Endodermal cell (in vitro differentiated cells): Measurements from ENCODE around the gene FAM72B. TPM values are rescaled to one million over a fixed set of nuclear protein-coding genes. Genes with fewer than 3 reads are reported as not detected.
"Not testable (repeated sequence)": the region's sequence is repeated elsewhere in the genome, so short reads cannot be mapped to it uniquely, and the experiment has no call there.

Experiments
- DNase-seq: peaks from one replicate; pipeline ENCODE4 v3.0.0-alpha.2; 2017
- H3K27ac ChIP-seq: 2 replicates; pipeline ENCODE4 v1.5.1; 2013; ENCODE audit warnings: mild to moderate bottlenecking, low read depth, low read length, moderate library complexity
- H3K27me3 ChIP-seq: 2 replicates; pipeline ENCODE4 v1.6.1; 2013; ENCODE audit warnings: mild to moderate bottlenecking, low read length, moderate library complexity; ENCODE audit not compliant: insufficient read depth, control insufficient read depth, poor library complexity, severe bottlenecking
- H3K36me3 ChIP-seq: 2 replicates; pipeline ENCODE4 v1.7.0; 2013; ENCODE audit warnings: mild to moderate bottlenecking, low read length, moderate library complexity; ENCODE audit not compliant: control insufficient read depth, insufficient read depth
- H3K4me1 ChIP-seq: one replicate; pipeline ENCODE4 v1.7.0; 2013; ENCODE audit warnings: low read length; ENCODE audit not compliant: control insufficient read depth, insufficient read depth
- H3K4me3 ChIP-seq: 2 replicates; pipeline ENCODE4 v1.5.1; 2013; ENCODE audit warnings: mild to moderate bottlenecking, low read length, moderate library complexity
- H3K9ac ChIP-seq: 2 replicates; pipeline ENCODE4 v1.6.1; 2013; ENCODE audit warnings: mild to moderate bottlenecking, low read length, moderate library complexity; ENCODE audit not compliant: poor library complexity, severe bottlenecking; ENCODE audit errors: extremely low read depth
- H3K9me3 ChIP-seq: 2 replicates; pipeline ENCODE4 v1.6.1; 2013; ENCODE audit warnings: mild to moderate bottlenecking, low read length, moderate library complexity; ENCODE audit not compliant: control insufficient read depth
- H3K27ac Mint-ChIP-seq: 2 replicates; pipeline ENCODE4 v1.8.0; 2020; ENCODE audit warnings: mixed read lengths
- H3K27me3 Mint-ChIP-seq: 2 replicates; pipeline ENCODE4 v1.8.0; 2021; ENCODE audit warnings: mild to moderate bottlenecking, mixed read lengths; ENCODE audit not compliant: insufficient read depth
- H3K36me3 Mint-ChIP-seq: 2 replicates; pipeline ENCODE4 v1.8.0; 2020; ENCODE audit warnings: low read depth, mixed read lengths
- H3K4me1 Mint-ChIP-seq: 2 replicates; pipeline ENCODE4 v1.8.0; 2020; ENCODE audit warnings: mixed read lengths
- H3K4me3 Mint-ChIP-seq: 2 replicates; pipeline ENCODE4 v1.8.0; 2020; ENCODE audit warnings: mild to moderate bottlenecking, moderate library complexity, mixed read lengths
- H3K9me3 Mint-ChIP-seq: 2 replicates; pipeline ENCODE4 v1.8.0; 2020; ENCODE audit warnings: mild to moderate bottlenecking, mixed read lengths
- WGBS, 2 experiments: methylation state at CpG; one replicate each; pipeline versions ENCODE4 v1.1.5 to v1.1.7; 2013; ENCODE audit warnings: missing lambda C conversion rate in 2 of 2, mixed read lengths in 1 of 2; ENCODE audit not compliant: insufficient coverage in 1 of 2, insufficient read length in 1 of 2; 5-methylcytosine and 5-hydroxymethylcytosine counted together
- total RNA-seq, 2 donors: library from RNA; stranded (reverse); fragmentation: NEBNext Ultra II Directional in 1 of 2; extraction: Animal tissue kit (Norgen Biotek cat#: 25700) in 1 of 2; gene quantifications; 2 replicates in 1 of 2; 3 replicates in 1 of 2; pipeline ENCODE4 v1.2.1, GENCODE V29; 2021

Gene FAM72B
- total RNA-seq, 2 donors from 2014 or later: 7.0 to 14.1 TPM

GRCh38 chr1:121200232-121200631, 16.1 kb upstream of the FAM72B start:
- H3K27ac ChIP-seq, H3K27ac Mint-ChIP-seq, H3K9me3 Mint-ChIP-seq, H3K27me3 ChIP-seq, H3K27me3 Mint-ChIP-seq, H3K4me1 ChIP-seq, H3K4me3 ChIP-seq, H3K9me3 ChIP-seq, H3K4me1 Mint-ChIP-seq, H3K9ac ChIP-seq, DNase-seq, H3K36me3 ChIP-seq, H3K4me3 Mint-ChIP-seq, H3K36me3 Mint-ChIP-seq: not testable (repeated sequence)
- WGBS, 2 experiments: no CpG with 5 or more reads among the region's 1 CpG

DNA sequence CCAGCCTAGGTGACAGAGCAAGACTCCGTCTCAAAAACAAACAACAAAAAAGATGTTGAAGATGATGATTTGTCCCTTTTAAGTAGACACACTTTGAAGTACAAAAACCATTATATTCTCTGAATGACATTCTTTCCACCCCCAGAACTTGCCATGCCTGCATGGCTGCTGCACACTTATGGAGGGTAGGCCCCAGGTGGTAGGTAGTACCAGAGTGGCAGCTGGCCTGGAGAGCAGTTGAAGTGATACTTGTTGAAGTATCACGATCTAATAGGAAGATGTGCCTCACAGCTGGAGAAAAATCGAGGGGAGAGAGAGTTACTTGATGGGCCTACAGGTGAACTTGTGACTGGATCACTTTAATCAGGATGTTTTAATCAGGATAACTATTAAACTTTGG, 15.6 kb upstream of the FAM72B start:
- no CpG with 5 or more reads among the region's 3 CpGs for WGBS, 2 experiments
- not testable (repeated sequence) for H3K27ac ChIP-seq, H3K4me1 Mint-ChIP-seq, H3K27me3 Mint-ChIP-seq, H3K36me3 ChIP-seq, H3K4me3 ChIP-seq, H3K4me1 ChIP-seq, H3K27me3 ChIP-seq, H3K9me3 ChIP-seq, H3K4me3 Mint-ChIP-seq, H3K36me3 Mint-ChIP-seq, H3K27ac Mint-ChIP-seq, DNase-seq, H3K9ac ChIP-seq, H3K9me3 Mint-ChIP-seq

DNA sequence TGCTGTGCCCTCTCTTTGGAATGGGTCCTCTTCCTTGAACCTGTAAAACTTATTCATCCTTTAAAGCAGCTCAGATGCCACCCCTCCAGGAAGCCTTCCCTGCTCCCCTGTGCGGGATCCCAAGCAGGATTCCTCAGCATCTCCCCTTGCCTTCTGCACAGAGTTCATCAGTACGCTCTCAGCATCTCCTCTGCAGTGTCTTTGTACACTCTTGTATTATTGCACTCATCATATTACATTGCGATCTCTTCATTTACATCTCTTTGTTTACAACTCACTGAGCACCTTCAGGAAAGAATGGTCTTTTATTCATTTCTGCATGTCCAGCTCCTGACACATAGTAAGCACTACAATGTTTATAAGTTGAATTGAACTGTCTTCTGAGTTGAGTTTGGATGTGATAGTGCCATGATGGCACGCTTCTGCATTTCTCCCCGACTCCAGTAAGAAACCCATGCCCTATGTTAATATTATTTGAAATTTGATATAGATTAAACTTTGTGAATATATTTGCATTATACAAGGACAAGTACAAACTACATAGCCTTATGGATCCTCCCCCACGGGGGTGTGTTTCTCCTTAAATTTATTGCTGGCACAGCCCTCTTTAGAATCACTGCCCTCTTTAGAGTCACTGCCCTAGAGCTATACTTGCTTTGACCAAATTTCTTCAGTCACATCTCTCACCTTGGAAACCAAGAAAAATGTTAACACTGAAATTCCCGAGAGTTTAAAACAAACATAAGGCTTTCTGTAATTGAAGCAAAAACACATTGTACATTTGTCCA, 13.1 kb upstream of the FAM72B start:
- H3K9me3 ChIP-seq, H3K4me1 Mint-ChIP-seq, H3K27ac Mint-ChIP-seq, DNase-seq, H3K9ac ChIP-seq, H3K36me3 ChIP-seq, H3K4me3 Mint-ChIP-seq, H3K27me3 Mint-ChIP-seq, H3K9me3 Mint-ChIP-seq, H3K4me1 ChIP-seq, H3K27ac ChIP-seq, H3K27me3 ChIP-seq, H3K36me3 Mint-ChIP-seq, H3K4me3 ChIP-seq: not testable (repeated sequence)
- WGBS, 2 experiments: 89% methylated on average over 2 of the region's 7 CpGs; no CpG with 5 or more reads in 1 of the 2 experiments

- H3K27ac ChIP-seq, H3K27me3 Mint-ChIP-seq, H3K36me3 Mint-ChIP-seq, H3K36me3 ChIP-seq, H3K27ac Mint-ChIP-seq, H3K9ac ChIP-seq, H3K4me3 Mint-ChIP-seq, H3K27me3 ChIP-seq, DNase-seq, H3K4me3 ChIP-seq, H3K4me1 Mint-ChIP-seq, H3K9me3 Mint-ChIP-seq, H3K4me1 ChIP-seq, H3K9me3 ChIP-seq: not testable (repeated sequence)
- no CpG with 5 or more reads among the region's 2 CpGs for WGBS, 2 experiments
Measured at GRCh38 chr1:121192512-121192911, 8.4 kb upstream of the FAM72B start.

DNA sequence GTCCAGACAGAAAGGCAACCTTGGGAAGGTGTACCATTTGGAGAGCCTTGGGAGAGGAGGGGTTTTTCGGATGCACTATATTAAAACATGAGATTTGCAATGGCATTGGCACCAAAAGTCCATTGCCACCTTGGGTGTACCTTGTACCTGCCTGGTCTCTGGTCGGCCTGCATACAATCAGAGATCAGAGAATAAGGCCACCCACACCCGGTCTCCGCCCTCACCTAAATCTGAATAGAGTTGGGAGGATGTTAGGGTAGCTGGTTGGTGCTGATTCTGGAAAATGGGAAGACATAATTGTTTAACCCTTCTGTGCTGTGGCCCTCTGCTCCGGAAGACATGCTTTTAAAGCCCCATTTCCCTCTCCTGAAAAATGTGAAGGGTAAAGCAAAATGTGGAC, 3.8 kb upstream of the FAM72B start:
- H3K27ac Mint-ChIP-seq, H3K9me3 ChIP-seq, H3K27me3 ChIP-seq, H3K36me3 Mint-ChIP-seq, H3K36me3 ChIP-seq, H3K4me1 ChIP-seq, H3K27me3 Mint-ChIP-seq, H3K4me1 Mint-ChIP-seq, H3K9ac ChIP-seq, H3K9me3 Mint-ChIP-seq, DNase-seq, H3K27ac ChIP-seq: not testable (repeated sequence)
- 79% methylated on average over 4 of the region's 5 CpGs; no CpG with 5 or more reads in 1 of the 2 experiments for WGBS, 2 experiments
- peak overlapping the region; percentile 43 for H3K4me3 Mint-ChIP-seq
- peak overlapping the region; percentile 64 for H3K4me3 ChIP-seq

DNA sequence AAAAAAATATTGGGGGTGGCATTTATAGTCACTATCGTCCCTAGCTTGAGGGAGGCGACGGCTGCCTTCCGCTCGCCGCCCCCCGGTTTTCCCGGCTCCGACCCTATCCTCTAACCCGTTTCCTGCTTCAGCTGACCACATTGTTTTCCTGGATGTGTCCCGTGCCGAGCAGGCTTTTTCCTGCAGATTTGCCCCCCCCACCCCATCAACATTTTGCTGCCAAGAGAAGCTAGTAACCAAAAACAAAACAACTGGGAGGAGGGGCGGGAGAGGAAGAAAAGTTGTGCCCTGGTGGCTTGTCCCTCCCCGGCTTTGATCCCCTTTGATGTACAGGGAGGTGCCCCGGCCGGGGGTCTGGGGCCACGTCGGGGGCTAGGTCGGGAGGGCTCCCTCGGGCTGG, 2.1 kb upstream of the FAM72B start:
- not testable (repeated sequence) for H3K27ac ChIP-seq, H3K36me3 ChIP-seq, DNase-seq, H3K4me1 ChIP-seq, H3K27me3 ChIP-seq, H3K4me3 Mint-ChIP-seq, H3K27me3 Mint-ChIP-seq, H3K9me3 Mint-ChIP-seq, H3K4me1 Mint-ChIP-seq, H3K27ac Mint-ChIP-seq, H3K4me3 ChIP-seq, H3K36me3 Mint-ChIP-seq, H3K9me3 ChIP-seq, H3K9ac ChIP-seq
- no CpG with 5 or more reads among the region's 20 CpGs for WGBS, 2 experiments

DNA sequence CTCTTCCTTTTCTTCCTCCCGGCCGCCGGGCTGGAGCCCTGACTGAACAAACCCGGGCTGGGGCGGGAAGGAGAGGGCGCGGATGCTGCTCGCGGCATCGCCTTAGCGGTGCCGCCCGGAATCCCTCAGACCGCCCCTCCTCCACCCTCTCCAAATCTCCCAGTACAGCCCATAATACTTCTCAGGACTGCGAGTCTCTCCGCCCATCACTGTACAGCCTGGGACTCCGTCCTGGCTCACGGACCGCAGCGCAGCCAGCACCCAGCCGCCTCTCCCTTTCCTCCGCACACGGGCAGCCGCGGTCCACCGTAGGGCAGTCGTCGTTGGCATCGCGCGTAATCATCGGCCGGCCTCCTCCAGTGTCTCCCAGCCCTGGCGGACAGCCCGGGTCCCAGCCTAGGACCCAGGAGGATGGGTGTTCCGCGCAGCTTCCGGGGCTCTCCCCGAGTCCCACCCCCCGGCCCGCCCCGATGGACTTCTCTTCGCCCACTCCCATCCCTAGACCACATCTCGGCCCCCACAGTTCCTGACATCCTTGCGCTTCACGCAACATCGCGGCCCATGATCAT, 1.1 kb upstream of the FAM72B start:
- not testable (repeated sequence) for H3K9me3 ChIP-seq, H3K36me3 Mint-ChIP-seq, H3K9me3 Mint-ChIP-seq, H3K27ac ChIP-seq, DNase-seq, H3K27ac Mint-ChIP-seq, H3K27me3 Mint-ChIP-seq, H3K4me1 ChIP-seq, H3K4me1 Mint-ChIP-seq, H3K9ac ChIP-seq, H3K36me3 ChIP-seq, H3K4me3 ChIP-seq, H3K27me3 ChIP-seq
- peak overlapping the region; percentile 69 for H3K4me3 Mint-ChIP-seq
- no CpG with 5 or more reads among the region's 48 CpGs for WGBS, 2 experiments
